Lower leg skin (tissue), 4 donors: ENCODE results near the gene RPS15A. TPM values are rescaled to one million over a fixed set of nuclear protein-coding genes. Genes with fewer than 3 reads are reported as not detected.
"Not testable (repeated sequence)": the region's sequence is repeated elsewhere in the genome, so short reads cannot be mapped to it uniquely, and the experiment has no call there.

ENCODE experiments used
- DNase-seq, 2 donors: peaks; one replicate each; pipeline ENCODE4 v3.0.0-alpha.2; 2019; ENCODE audit warnings: low spot score in 2 of 2
- H3K4me3 ChIP-seq: fragments of 200-600 bp; sonication (generic); 2 replicates; pipeline ENCODE4 v1.5.1; 2017; ENCODE audit warnings: mild to moderate bottlenecking, low read depth; ENCODE audit not compliant: poor library complexity, severe bottlenecking
- WGBS, 2 donors: methylation state at CpG; one replicate each; pipeline ENCODE4 v1.1.5; 2018; 5-methylcytosine and 5-hydroxymethylcytosine counted together
- intact Hi-C: fragments of 100-400 bp; cut with DNase I; formaldehyde crosslinking; loops from one replicate; pipeline ENCODE4 v1.15.0; 2023; ENCODE audit warnings: low total_unique reads
- total RNA-seq, 4 donors: library from RNA; depleted of rRNA; stranded (reverse); fragments of >200 nt; gene quantifications; one replicate each; pipeline ENCODE4 v1.1.0, GENCODE V29; 2016

Gene RPS15A
- total RNA-seq, 4 donors from 2014 or later, result 1,497 to 2,701 (median 1,801) TPM

GRCh38 chr16:18757960-18758660, 32.0 kb downstream of the RPS15A start:
- WGBS, 2 donors, result 40 to 58% methylated on average over 1 to 5 of the region's 10 CpGs
- intact Hi-C loops, DNase-seq, H3K4me3 ChIP-seq: not testable (repeated sequence)

- H3K4me3 ChIP-seq, intact Hi-C loops, DNase-seq: not testable (repeated sequence)
- WGBS, 2 donors, result 76 to 79% methylated on average over 9 of the region's 9 CpGs
Measured at GRCh38 chr16:18756639-18757038, 33.5 kb downstream of the RPS15A start.

GRCh38 chr16:18742870-18743269, 47.3 kb downstream of the RPS15A start:
- H3K4me3 ChIP-seq, intact Hi-C loops, DNase-seq: not testable (repeated sequence)
- WGBS, 2 donors, result 50% methylated on average over 2 of the region's 8 CpGs; no CpG with 5 or more reads in 1 of the 2 donors

GRCh38 chr16:18740027-18740426, 50.1 kb downstream of the RPS15A start:
- H3K4me3 ChIP-seq, DNase-seq, intact Hi-C loops: not testable (repeated sequence)
- WGBS, 2 donors, result no CpG with 5 or more reads among the region's 3 CpGs

GRCh38 chr16:18738768-18739167, 51.4 kb downstream of the RPS15A start:
- WGBS, 2 donors, result 73 to 83% methylated on average over 4 of the region's 4 CpGs
- intact Hi-C loops, H3K4me3 ChIP-seq, DNase-seq: not testable (repeated sequence)

GRCh38 chr16:18734279-18734678, 55.9 kb downstream of the RPS15A start:
- 82 to 94% methylated on average over 25 to 27 of the region's 27 CpGs for WGBS, 2 donors
- DNase-seq, intact Hi-C loops: not testable (repeated sequence)

More at GRCh38 chr16:18734279-18734678, 55.9 kb downstream of the RPS15A start:
- not testable (repeated sequence) for H3K4me3 ChIP-seq

Other genes with a start within 250 kb of the RPS15A start
- 10 to 100 TPM; 45.1 to 84.4 (median 62.5) TPM for gene NOMO2, start 228.2 kb downstream of the RPS15A start, total RNA-seq
- gene ARL6IP1, start 11.2 kb upstream of the RPS15A start, total RNA-seq, result 100 to 1,000 TPM in 3 of 4 donors, 10 to 100 TPM in 1; 97.6 to 186 (median 124) TPM
- gene SMG1, start 136.1 kb upstream of the RPS15A start, total RNA-seq, result 100 to 1,000 TPM in 3 of 4 donors, 10 to 100 TPM in 1; 86.4 to 187 (median 105) TPM
- gene TMC7, start 193.6 kb upstream of the RPS15A start, total RNA-seq, result 1 to 10 TPM in 1 of 4 donors, under 1 TPM in 3; 0.38 to 1.6 (median 0.73) TPM